C4-2B (cell line): ENCODE results near the gene ZNF541.
"Not testable (repeated sequence)": the region's sequence is repeated elsewhere in the genome, so short reads cannot be mapped to it uniquely, and the experiment has no call there.

ENCODE experiments used
- H3K27ac ChIP-seq: fragments of 450-650 bp; 2 replicates; pipeline ENCODE4 v1.5.1; 2017
- ZFX ChIP-seq: fragments of 450-650 bp; IDR thresholded peaks from 2 replicates; pipeline ENCODE4 v1.6.1; 2017
- TF ChIP-seq, protein P1 (sequence below): fragments of 450-650 bp; conservative IDR thresholded peaks from 2 replicates; pipeline ENCODE4 v1.5.1; 2017; ENCODE audit warnings: mild to moderate bottlenecking

ZNF541 gene

DNA sequence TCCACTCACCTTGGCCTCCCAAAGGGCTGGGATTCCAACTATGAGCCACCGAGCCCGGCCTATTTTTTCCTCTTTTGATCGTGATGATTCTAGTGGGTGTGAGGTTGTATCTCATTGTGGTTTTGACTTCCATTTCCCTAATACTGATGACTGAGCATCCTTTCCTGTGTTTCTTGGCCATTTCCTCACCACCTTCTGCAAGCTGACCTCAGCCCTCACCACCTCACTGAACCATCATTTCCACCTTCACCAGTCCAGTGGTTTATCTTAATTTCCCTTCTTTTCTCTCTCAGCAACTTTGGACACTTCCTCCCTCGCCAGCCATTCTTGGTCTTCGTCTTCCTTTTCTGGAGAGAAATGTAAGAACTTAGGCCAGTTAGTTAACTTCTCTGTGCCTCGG lies 23.0 kb upstream of the ZNF541 start:
- TF ChIP-seq, protein P1, sequence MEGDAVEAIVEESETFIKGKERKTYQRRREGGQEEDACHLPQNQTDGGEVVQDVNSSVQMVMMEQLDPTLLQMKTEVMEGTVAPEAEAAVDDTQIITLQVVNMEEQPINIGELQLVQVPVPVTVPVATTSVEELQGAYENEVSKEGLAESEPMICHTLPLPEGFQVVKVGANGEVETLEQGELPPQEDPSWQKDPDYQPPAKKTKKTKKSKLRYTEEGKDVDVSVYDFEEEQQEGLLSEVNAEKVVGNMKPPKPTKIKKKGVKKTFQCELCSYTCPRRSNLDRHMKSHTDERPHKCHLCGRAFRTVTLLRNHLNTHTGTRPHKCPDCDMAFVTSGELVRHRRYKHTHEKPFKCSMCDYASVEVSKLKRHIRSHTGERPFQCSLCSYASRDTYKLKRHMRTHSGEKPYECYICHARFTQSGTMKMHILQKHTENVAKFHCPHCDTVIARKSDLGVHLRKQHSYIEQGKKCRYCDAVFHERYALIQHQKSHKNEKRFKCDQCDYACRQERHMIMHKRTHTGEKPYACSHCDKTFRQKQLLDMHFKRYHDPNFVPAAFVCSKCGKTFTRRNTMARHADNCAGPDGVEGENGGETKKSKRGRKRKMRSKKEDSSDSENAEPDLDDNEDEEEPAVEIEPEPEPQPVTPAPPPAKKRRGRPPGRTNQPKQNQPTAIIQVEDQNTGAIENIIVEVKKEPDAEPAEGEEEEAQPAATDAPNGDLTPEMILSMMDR: no peak
- no peak for TF ChIP-seq ZFX
- H3K27ac ChIP-seq: no peak overlapping the region

DNA sequence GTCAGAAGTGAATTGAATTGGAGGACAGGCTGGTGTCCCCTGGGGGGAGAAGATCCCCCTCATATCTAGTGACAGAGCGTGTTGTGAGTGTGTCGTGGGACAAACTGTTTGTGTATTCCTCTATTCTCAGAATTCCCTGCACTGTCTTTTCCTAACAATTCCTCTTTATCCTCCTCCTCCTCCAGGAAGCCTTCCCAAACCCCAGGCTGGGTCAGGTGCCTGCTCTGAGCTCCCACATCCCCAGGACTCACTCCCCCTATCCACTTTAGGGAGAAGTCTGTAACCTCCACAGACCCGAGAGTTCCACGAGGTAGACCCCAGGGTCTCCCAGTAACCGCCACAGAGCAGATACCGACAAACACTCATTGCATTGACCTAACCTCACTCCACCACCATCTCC lies 20.9 kb upstream of the ZNF541 start:
- H3K27ac ChIP-seq: no peak overlapping the region
- TF ChIP-seq, protein P1: no peak

DNA sequence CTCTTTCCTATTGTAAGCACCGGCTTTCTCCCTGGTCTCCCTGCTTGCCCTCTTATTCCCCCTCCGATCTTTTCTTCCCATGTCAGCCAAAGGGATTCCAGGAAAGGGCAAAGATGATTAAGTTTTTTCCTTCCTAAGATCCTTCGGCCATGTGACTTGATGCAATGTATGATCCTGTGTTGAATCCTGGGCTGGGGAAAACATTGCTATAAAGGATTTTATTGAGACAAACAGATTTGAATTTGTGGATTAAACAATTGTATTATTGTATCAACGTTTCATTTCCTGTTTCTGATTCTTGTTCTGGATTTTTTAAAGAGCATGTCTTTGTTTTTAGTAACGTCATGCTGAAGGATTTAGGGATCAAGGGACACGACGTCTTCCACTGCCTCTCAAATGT lies 16.9 kb upstream of the ZNF541 start:
- no peak for TF ChIP-seq ZFX
- TF ChIP-seq, protein P1: no peak
- H3K27ac ChIP-seq: no peak overlapping the region

DNA sequence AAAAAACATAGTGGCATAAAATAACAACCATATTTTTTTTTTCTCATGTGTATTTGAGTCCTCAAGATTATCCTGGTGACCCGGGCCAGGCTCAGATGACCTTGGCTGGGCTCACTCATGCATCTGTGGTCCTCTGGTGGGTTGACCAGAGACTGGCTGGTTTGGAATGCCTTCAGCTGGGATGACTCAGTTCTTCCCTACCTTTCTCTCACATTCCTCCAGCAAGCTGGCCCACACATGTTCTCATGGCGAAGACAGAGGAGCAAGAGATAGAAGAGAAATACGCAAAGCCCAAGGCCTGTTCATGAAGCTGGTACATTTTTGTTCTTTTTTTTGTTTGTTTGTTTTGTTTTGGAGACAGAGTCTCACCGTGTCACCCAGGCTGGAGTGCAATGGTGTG lies 14.3 kb upstream of the ZNF541 start:
- no peak for TF ChIP-seq ZFX
- TF ChIP-seq, protein P1: no peak
- no peak overlapping the region for H3K27ac ChIP-seq

DNA sequence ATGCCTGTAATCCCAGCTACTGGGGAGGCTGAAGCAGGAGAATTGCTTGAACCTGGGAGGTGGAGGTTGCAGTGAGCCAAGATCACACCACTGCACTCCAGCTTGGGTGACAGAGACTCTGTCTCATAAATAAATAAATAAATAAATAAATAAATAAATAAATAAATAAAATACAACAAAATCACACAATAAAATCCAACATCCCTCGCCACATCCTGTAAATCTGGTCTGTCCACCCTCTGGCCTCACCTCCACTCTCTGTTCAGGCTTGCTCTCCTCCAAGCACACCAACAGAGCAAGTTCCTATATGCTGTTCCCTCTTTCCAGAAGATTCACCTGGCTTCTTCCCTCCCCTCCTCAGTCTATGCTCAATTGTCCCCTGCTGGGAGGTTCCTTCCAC lies 10.2 kb upstream of the ZNF541 start:
- not testable (repeated sequence) for H3K27ac ChIP-seq

DNA sequence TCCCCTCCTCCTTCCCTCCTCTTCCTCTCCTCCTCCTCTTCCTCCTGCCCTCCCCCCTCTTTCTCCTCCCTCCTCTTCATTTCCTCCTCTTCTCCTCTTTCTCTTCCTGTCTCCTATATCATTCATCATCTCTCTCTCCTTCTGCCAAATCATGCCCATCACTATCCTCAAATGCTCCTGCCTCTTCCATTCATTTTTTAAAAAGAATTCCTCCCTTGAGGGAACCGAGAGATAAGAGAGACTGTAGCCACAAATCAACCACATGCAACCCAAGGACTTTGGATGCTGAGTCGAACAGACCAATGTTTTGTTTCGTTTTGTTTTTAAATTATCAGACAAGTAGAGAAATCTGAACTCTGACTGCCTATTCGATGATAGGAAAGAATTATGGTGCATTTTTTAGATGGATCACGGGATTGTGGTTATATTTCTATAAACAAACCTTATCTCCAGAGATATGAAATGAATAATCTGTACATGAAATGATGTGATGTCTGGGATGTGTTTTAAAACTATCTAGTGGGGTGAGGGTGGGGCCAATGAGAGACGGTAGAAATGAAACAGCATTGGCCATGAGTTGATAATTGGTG lies 9.5 kb upstream of the ZNF541 start:
- peak overlapping the region; percentile 55; the same call in 1 of the 2 replicates for H3K27ac ChIP-seq
- TF ChIP-seq ZFX: no peak
- TF ChIP-seq, protein P1: no peak

DNA sequence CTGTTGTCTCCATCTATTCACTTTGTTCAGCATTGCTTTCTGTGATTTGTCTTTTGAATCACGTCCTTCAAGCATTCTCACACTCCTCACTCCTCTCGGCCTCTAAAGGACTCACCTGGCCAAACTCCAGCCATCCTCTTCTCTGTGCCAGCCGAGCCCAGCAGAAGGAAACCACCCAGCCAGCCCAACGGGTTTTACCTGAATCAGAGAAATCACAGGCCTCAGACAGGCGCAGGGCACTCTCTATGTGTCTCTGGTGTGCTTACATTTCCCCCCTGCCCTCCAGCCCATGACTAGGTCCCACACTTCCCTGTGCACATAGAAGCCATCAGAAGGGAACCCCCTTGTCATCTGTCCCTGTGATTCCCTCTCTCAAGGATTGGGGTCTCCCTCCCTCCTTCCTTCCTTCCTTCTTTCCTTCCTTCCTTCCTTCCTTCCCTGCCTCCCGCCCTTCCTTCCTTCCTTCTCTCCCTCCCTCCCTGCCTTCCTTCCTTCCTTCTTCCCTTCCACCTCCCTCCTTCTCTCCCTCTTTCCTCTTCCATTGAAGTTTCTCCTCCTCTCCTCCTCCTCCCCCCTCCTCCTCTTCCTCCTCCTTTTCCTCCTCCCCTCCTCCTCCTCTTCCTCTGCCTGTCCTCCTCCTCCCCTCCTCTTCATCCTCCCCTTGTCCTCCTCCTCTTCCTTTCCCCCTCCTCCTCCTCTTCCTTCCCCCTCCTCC lies 8.8 kb upstream of the ZNF541 start:
- H3K27ac ChIP-seq: peak overlapping the region; percentile 55
- TF ChIP-seq ZFX: no peak
- TF ChIP-seq, protein P1: no peak

DNA sequence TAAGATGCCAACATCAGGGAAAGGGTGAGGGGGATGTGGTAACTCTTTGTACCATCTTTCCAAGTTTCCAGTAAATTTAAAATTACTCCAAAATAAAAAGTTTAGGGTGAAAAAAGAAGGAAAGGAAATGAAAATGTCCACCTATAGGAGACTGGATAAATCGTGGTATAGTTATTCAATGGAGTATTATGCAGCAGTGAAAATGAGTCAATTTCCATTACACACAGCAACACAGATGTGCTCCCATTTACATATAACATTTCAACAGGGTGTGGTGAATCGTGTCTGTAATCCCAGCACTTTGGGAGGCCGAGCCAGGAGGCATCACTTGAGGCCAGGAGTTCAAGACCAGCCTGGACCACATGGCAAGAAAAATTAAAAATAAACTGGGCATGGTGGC lies 7.4 kb upstream of the ZNF541 start:
- H3K27ac ChIP-seq: no peak overlapping the region
- TF ChIP-seq, protein P1: no peak
- TF ChIP-seq ZFX: no peak
